ENCODE measurements around the gene LAMA3. TPM values are rescaled to one million over a fixed set of nuclear protein-coding genes. Genes with fewer than 3 reads are reported as not detected.
A peak's percentile ranks its signal among the peaks of the same experiment; 100 is the strongest.

LAMA3 gene
- total RNA-seq, 2 donors from 2014 or later: 31.9 to 41.3 TPM

- no peak overlapping the region for H3K27ac ChIP-seq
- no peaks in the 10 kb centered on the region for H3K9me3 ChIP-seq
- H3K4me3 ChIP-seq: no peak overlapping the region
- no peak for DNase-seq
- H3K9ac ChIP-seq (ENCODE audit: low read depth in 2 of 2, low read length in 2 of 2): no peak overlapping the region
- no peaks in the 10 kb centered on the region for H3K27me3 ChIP-seq
- intact Hi-C loops (cut with DNase I): loop anchor here (2.0 to 10.0 kb wide), 3 partner anchors 80 to 190 kb away; no protein-coding TSS in a partner anchor
- no peaks in the 10 kb centered on the region for H3K36me3 ChIP-seq
- H3K4me1 ChIP-seq: no peaks in the 10 kb centered on the region
- TF ChIP-seq, protein P1, sequence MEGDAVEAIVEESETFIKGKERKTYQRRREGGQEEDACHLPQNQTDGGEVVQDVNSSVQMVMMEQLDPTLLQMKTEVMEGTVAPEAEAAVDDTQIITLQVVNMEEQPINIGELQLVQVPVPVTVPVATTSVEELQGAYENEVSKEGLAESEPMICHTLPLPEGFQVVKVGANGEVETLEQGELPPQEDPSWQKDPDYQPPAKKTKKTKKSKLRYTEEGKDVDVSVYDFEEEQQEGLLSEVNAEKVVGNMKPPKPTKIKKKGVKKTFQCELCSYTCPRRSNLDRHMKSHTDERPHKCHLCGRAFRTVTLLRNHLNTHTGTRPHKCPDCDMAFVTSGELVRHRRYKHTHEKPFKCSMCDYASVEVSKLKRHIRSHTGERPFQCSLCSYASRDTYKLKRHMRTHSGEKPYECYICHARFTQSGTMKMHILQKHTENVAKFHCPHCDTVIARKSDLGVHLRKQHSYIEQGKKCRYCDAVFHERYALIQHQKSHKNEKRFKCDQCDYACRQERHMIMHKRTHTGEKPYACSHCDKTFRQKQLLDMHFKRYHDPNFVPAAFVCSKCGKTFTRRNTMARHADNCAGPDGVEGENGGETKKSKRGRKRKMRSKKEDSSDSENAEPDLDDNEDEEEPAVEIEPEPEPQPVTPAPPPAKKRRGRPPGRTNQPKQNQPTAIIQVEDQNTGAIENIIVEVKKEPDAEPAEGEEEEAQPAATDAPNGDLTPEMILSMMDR (IDR thresholded peaks at IDR 0.05): no peak
Measured at GRCh38 chr18:23702606-23703005, 13.4 kb downstream of the LAMA3 start.

DNA sequence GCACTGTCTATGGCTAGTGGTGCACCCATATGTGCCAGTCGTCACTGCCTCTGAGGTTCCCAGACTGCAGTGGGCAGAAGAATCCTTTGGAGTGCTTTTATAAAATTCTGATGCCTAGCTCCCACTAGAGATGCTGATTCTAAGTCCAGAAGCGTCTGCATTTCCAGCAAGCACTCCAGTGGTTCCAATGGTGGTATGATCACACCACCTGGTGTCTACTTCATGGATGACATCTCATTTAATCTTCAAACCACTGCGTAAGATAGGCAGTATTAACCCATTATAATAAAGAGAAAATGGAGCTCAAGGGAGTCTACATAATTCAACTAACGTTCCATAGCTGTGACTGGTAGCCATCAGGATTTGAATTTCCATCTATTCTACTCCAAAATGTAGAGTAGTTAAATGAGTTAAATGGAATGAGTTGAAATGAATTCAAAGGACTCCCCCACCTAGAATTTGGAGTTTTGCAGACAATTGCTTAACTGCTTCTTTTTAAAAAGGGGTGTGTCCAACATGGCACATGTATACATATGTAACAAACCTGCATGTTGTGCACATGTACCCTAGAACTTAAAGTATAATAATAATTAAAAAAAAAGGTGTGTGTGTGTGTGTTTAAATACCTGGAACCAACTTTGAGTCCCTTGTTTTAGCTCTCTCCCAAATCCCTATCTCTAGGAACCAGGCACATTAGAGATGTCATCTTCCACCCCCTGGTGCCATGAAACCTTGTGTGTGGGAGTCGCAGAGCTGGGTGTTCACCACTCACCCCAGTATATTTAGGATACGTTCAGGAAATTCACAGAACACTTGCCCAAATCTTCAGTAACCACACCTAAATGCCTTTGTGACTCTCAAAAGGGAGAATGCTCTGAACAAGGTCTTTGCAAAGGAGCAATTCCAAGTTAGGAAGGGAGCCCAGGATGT is 14.1 kb downstream of the LAMA3 start:
- no peak overlapping the region for H3K27ac ChIP-seq
- H3K4me3 ChIP-seq: no peak overlapping the region
- H3K36me3 ChIP-seq: no peaks in the 10 kb centered on the region
- no peaks in the 10 kb centered on the region for H3K27me3 ChIP-seq
- intact Hi-C loops (cut with DNase I): loop anchor here (2.0 to 10.0 kb wide), 3 partner anchors 81 to 191 kb away; no protein-coding TSS in a partner anchor
- H3K9ac ChIP-seq (ENCODE audit: low read depth in 2 of 2, low read length in 2 of 2): no peak overlapping the region
- H3K9me3 ChIP-seq: no peaks in the 10 kb centered on the region
- DNase-seq: peak; percentile 36
- TF ChIP-seq, protein P1 (IDR thresholded peaks at IDR 0.05): peak; percentile 43
- no peaks in the 10 kb centered on the region for H3K4me1 ChIP-seq

GRCh38 chr18:23703987-23704384 is 14.7 kb downstream of the LAMA3 start:
- Histone ChIP-seq H3K9me3 (no peaks in the 10 kb centered on the region), H3K36me3 (no peaks in the 10 kb centered on the region), H3K4me1 (no peaks in the 10 kb centered on the region), H3K27me3 (no peaks in the 10 kb centered on the region), H3K4me3 (no peak overlapping the region), H3K9ac (ENCODE audit: low read depth in 2 of 2, low read length in 2 of 2) (no peak overlapping the region), H3K27ac (no peak overlapping the region)
- intact Hi-C loops (cut with DNase I): loop anchor here (2.0 to 10.0 kb wide), 3 partner anchors 81 to 192 kb away; no protein-coding TSS in a partner anchor
- DNase-seq: no peak
- TF ChIP-seq, protein P1 (IDR thresholded peaks at IDR 0.05): no peak

DNA sequence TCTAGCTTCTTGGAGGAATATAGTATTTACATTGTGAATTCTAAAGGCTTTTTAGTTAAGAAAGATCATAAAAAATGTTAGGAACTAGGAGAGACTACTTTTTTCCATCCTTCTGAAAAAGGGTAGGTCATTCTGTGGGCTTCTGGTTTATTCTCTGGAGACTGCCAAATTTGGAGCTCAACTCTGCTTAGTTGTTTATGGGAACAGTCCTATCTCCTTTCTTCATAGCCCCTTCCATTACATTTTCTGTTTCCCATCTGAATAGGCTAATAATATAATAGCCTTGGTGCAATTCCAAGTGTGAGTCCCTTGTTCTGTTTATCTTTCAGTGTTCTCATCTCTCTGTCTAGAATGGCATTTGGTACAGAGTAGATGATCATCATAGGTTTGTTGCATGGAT is 15.6 kb downstream of the LAMA3 start:
- intact Hi-C loops (cut with DNase I): loop anchor here (5.0 to 10.0 kb wide), 2 partner anchors 110 to 193 kb away; no protein-coding TSS in a partner anchor

GRCh38 chr18:23706971-23707640 is 17.9 kb downstream of the LAMA3 start:
- H3K27me3 ChIP-seq: no peaks in the 10 kb centered on the region
- H3K4me1 ChIP-seq: no peaks in the 10 kb centered on the region
- H3K9me3 ChIP-seq: no peaks in the 10 kb centered on the region
- TF ChIP-seq, protein P1 (IDR thresholded peaks at IDR 0.05): no peak
- no peak overlapping the region for H3K4me3 ChIP-seq
- H3K36me3 ChIP-seq: no peaks in the 10 kb centered on the region
- no peak overlapping the region for H3K9ac ChIP-seq (ENCODE audit: low read depth in 2 of 2, low read length in 2 of 2)
- intact Hi-C loops (cut with DNase I): loop anchor here (10.0 kb wide), 1 partner anchor 108 kb away; no protein-coding TSS in a partner anchor
- DNase-seq: no peak
- H3K27ac ChIP-seq: no peak overlapping the region

More for the DNA sequence above, 15.6 kb downstream of the LAMA3 start:
- H3K36me3 ChIP-seq: no peaks in the 10 kb centered on the region
- H3K4me1 ChIP-seq: no peaks in the 10 kb centered on the region
- no peak overlapping the region for H3K9ac ChIP-seq (ENCODE audit: low read depth in 2 of 2, low read length in 2 of 2)
- H3K9me3 ChIP-seq: no peaks in the 10 kb centered on the region
- H3K27me3 ChIP-seq: no peaks in the 10 kb centered on the region
- TF ChIP-seq, protein P1 (IDR thresholded peaks at IDR 0.05): no peak
- H3K4me3 ChIP-seq: no peak overlapping the region
- no peak for DNase-seq
- H3K27ac ChIP-seq: no peak overlapping the region

Data from colonic mucosa (tissue), 4 donors.